K562 (cell line): Measurements from ENCODE around the gene RNU1-2. TPM values are rescaled to one million over a fixed set of nuclear protein-coding genes. Genes with fewer than 3 reads are reported as not detected.
A peak's percentile ranks its signal among the peaks of the same experiment; 100 is the strongest.
"Not testable (repeated sequence)": the region's sequence is repeated elsewhere in the genome, so short reads cannot be mapped to it uniquely, and the experiment has no call there.

Experiments
- KLF6 ChIP-seq: fragments of 250-450 bp; sonication (Bioruptor Pico); IDR thresholded peaks from 2 replicates; pipeline ENCODE4 v1.4.0; 2020; ENCODE audit warnings: mild to moderate bottlenecking, moderate library complexity, borderline replicate concordance
- NFIX ChIP-seq: fragments of 250-450 bp; sonication (Bioruptor Pico); IDR thresholded peaks from 2 replicates; pipeline ENCODE4 v1.4.0; 2020; ENCODE audit warnings: low read depth, mild to moderate bottlenecking, moderate library complexity
- NR4A1 ChIP-seq, 2 experiments: fragments of 250-450 bp in 1 of 2; fragments of 450-650 bp in 1 of 2; sonication (Bioruptor Pico) in 1 of 2; IDR thresholded peaks; 2 replicates each; pipeline versions ENCODE4 v1.4.0 to v1.6.1; 2016 to 2020; ENCODE audit warnings: mild to moderate bottlenecking in 2 of 2, missing compliant biosample characterization in 1 of 2, missing genetic modification characterization in 1 of 2, moderate library complexity in 1 of 2
- SMAD3 ChIP-seq: fragments of 450-650 bp; formaldehyde crosslinking; conservative IDR thresholded peaks from 2 replicates; pipeline ENCODE4 v1.4.0; 2020; ENCODE audit warnings: mild to moderate bottlenecking
- TCF15 ChIP-seq: fragments of 250-450 bp; sonication (Bioruptor Pico); IDR thresholded peaks from 2 replicates; pipeline ENCODE4 v1.8.0; 2022; ENCODE audit warnings: moderate library complexity, mild to moderate bottlenecking, inconsistent platforms
- TCFL5 ChIP-seq: fragments of 250-450 bp; sonication (Bioruptor Pico); conservative IDR thresholded peaks from 2 replicates; pipeline ENCODE4 v1.6.1; 2021; ENCODE audit warnings: mild to moderate bottlenecking, moderate library complexity, matching md5 sums
- ZFP1 ChIP-seq: fragments of 450-650 bp; formaldehyde crosslinking; IDR thresholded peaks from 2 replicates; pipeline ENCODE4 v1.4.0; 2020; ENCODE audit warnings: mild to moderate bottlenecking, mixed read lengths
- ZNF134 ChIP-seq: fragments of 250-450 bp; sonication (Bioruptor Pico); conservative IDR thresholded peaks from 2 replicates; pipeline ENCODE4 v1.4.0; 2020
- ZNF175 ChIP-seq: fragments of 200-800 bp; sonication (Bioruptor generic); IDR thresholded peaks from 2 replicates; pipeline ENCODE4 v1.6.1; 2016; ENCODE audit warnings: low read depth, mild to moderate bottlenecking, missing genetic modification characterization, missing compliant biosample characterization
- ZNF354B ChIP-seq: fragments of 250-450 bp; sonication (Bioruptor Pico); IDR thresholded peaks from 2 replicates; pipeline ENCODE4 v1.4.0; 2020
- ZNF449 ChIP-seq: fragments of 250-450 bp; sonication (Bioruptor Pico); IDR thresholded peaks from 2 replicates; pipeline ENCODE4 v1.8.0; 2022; ENCODE audit warnings: moderate library complexity, mild to moderate bottlenecking, inconsistent platforms
- ZNF583 ChIP-seq: fragments of 250-450 bp; sonication (Bioruptor Pico); IDR thresholded peaks from 2 replicates; pipeline ENCODE4 v1.4.0; 2020
- ZNF592 ChIP-seq: fragments of 450-650 bp; IDR thresholded peaks from 2 replicates; pipeline ENCODE4 v1.6.1; 2017; ENCODE audit warnings: antibody characterized with exemption, mild to moderate bottlenecking
- ZNF79 ChIP-seq: fragments of 250-450 bp; sonication (Bioruptor Pico); IDR thresholded peaks from 2 replicates; pipeline ENCODE4 v1.4.0; 2020; ENCODE audit warnings: low read depth, mild to moderate bottlenecking, moderate library complexity
- polyA plus RNA-seq, 8 experiments: library from polyadenylated mRNA; depleted of rRNA in 4 of 8; stranded (reverse) in 5 of 8; unstranded in 3 of 8; fragments of >200 nt; fragmentation: Nextera tagmentation in 2 of 8; fragmentation: Illumina TruSeq in 1 of 8; extraction: Ambion mirVana in 2 of 8; extraction: Trizol in 1 of 8; gene quantifications; 2 replicates each; pipeline versions ENCODE4 v1.2.1 to v1.2.3, GENCODE V29; 2011 to 2014; ENCODE audit warnings: inconsistent platforms in 1 of 8, missing spikeins in 1 of 8
- total RNA-seq, 7 experiments: library from RNA; depleted of rRNA in 6 of 7; stranded (reverse); fragments of >200 nt in 6 of 7; fragmentation: Illumina TruSeq in 2 of 7; extraction: Trizol in 2 of 7; gene quantifications; 2 replicates each; pipeline versions ENCODE4 v1.2.1 to v1.2.3, GENCODE V29; 2011 to 2021; ENCODE audit warnings: low replicate concordance in 1 of 7
- TF ChIP-seq, protein P1 (sequence below), 2 experiments: fragments of 250-450 bp in 1 of 2; fragments of 450-650 bp in 1 of 2; sonication (Bioruptor Pico) in 1 of 2; IDR thresholded peaks; 2 replicates each; pipeline versions ENCODE4 v1.6.1 to v1.8.0; 2016 to 2021; ENCODE audit warnings: mild to moderate bottlenecking in 2 of 2, moderate library complexity in 2 of 2, missing compliant biosample characterization in 1 of 2, missing genetic modification characterization in 1 of 2
- TF ChIP-seq, protein P2 (sequence below): fragments of 250-450 bp; sonication (Bioruptor Pico); IDR thresholded peaks from 2 replicates; pipeline ENCODE4 v1.4.0; 2020; ENCODE audit warnings: mild to moderate bottlenecking, moderate library complexity

The RNU1-2 gene
- total and polyA plus RNA-seq, 9 of the 15 experiments (the other 6 are each of a cell fraction or from before 2014, with no cell fraction given), result under 0.01 to 32,823 (median 2,538) TPM; not detected in 4

GRCh38 chr1:16892978-16893525 is 2.7 kb upstream of the RNU1-2 start (continued):
- TF ChIP-seq TCF15, result peak; percentile 61; the same call in 1 of the 2 replicates
- TF ChIP-seq ZNF354B, result 0 out of 2 replicates have a peak, but pooled peaks have one; percentile 46
- peak; percentile 84 for TF ChIP-seq ZNF449 (CRISPR knock-in tag)
- not testable (repeated sequence) for TF ChIP-seq NR4A1 (CRISPR knock-in tag; IDR thresholded peaks at IDR 0.05)
- peak; percentile 84 for TF ChIP-seq NR4A1 (tag; IDR thresholded peaks at IDR 0.05)
- TF ChIP-seq ZNF134 (CRISPR knock-in tag), result 0 out of 2 replicates have a peak, but pooled peaks have one; percentile 52
- TF ChIP-seq, protein P1, sequence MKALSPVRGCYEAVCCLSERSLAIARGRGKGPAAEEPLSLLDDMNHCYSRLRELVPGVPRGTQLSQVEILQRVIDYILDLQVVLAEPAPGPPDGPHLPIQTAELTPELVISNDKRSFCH (CRISPR knock-in tag; IDR thresholded peaks at IDR 0.05), result not testable (repeated sequence)
- TF ChIP-seq, protein P1 (tag; IDR thresholded peaks at IDR 0.05), result peak; percentile 65; the same call in 1 of the 2 replicates
- peak; percentile 83 for TF ChIP-seq ZNF175 (CRISPR knock-in tag)
- TF ChIP-seq ZNF592, result peak; percentile 73; the same call in 1 of the 2 replicates
- TF ChIP-seq TCFL5 (CRISPR knock-in tag), result peak; percentile 71
- peak; percentile 91 for TF ChIP-seq ZNF79 (CRISPR knock-in tag)
- TF ChIP-seq NFIX (CRISPR knock-in tag), result 0 out of 2 replicates have a peak, but pooled peaks have one; percentile 21
- TF ChIP-seq ZFP1 (CRISPR knock-in tag), result peak; percentile 38; the same call in 1 of the 2 replicates
- peak; percentile 82; the same call in 1 of the 2 replicates for TF ChIP-seq SMAD3
- TF ChIP-seq, protein P2, sequence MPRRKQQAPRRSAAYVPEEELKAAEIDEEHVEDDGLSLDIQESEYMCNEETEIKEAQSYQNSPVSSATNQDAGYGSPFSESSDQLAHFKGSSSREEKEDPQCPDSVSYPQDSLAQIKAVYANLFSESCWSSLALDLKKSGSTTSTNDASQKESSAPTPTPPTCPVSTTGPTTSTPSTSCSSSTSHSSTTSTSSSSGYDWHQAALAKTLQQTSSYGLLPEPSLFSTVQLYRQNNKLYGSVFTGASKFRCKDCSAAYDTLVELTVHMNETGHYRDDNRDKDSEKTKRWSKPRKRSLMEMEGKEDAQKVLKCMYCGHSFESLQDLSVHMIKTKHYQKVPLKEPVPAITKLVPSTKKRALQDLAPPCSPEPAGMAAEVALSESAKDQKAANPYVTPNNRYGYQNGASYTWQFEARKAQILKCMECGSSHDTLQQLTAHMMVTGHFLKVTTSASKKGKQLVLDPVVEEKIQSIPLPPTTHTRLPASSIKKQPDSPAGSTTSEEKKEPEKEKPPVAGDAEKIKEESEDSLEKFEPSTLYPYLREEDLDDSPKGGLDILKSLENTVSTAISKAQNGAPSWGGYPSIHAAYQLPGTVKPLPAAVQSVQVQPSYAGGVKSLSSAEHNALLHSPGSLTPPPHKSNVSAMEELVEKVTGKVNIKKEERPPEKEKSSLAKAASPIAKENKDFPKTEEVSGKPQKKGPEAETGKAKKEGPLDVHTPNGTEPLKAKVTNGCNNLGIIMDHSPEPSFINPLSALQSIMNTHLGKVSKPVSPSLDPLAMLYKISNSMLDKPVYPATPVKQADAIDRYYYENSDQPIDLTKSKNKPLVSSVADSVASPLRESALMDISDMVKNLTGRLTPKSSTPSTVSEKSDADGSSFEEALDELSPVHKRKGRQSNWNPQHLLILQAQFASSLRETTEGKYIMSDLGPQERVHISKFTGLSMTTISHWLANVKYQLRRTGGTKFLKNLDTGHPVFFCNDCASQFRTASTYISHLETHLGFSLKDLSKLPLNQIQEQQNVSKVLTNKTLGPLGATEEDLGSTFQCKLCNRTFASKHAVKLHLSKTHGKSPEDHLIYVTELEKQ (CRISPR knock-in tag), result peak; percentile 51; the same call in 1 of the 2 replicates
- peak; percentile 94 for TF ChIP-seq KLF6 (CRISPR knock-in tag)
- TF ChIP-seq ZNF583 (CRISPR knock-in tag), result peak; percentile 63; the same call in 1 of the 2 replicates
